Measurements from ENCODE around the gene ARHGAP40.

The ARHGAP40 gene

GRCh38 chr20:38680500-38681306, 79.1 kb downstream of the ARHGAP40 start:
- DNase-seq (ENCODE audit: low spot score) = peak; percentile 58

GRCh38 chr20:38685271-38685670, 83.7 kb downstream of the ARHGAP40 start:
- no peak for DNase-seq (ENCODE audit: low spot score)

- peak; percentile 63 for DNase-seq (ENCODE audit: low spot score)
These were observed 84.4 kb downstream of the ARHGAP40 start for GRCh38 chr20:38685853-38686473.

- peak; percentile 56 for DNase-seq (ENCODE audit: low spot score)
These were observed 91.1 kb downstream of the ARHGAP40 start for GRCh38 chr20:38692436-38693411.

GRCh38 chr20:38697306-38697705, 95.7 kb downstream of the ARHGAP40 start:
- no peak for DNase-seq (ENCODE audit: low spot score)

GRCh38 chr20:38698541-38698940, 96.9 kb downstream of the ARHGAP40 start:
- DNase-seq (ENCODE audit: low spot score) = no peak

- DNase-seq (ENCODE audit: low spot score) = no peak
These were observed 98.5 kb downstream of the ARHGAP40 start for GRCh38 chr20:38700141-38700540.

Data from COLO829 (cell line).